Measurements from ENCODE around the gene ZGLP1. TPM values are rescaled to one million over a fixed set of nuclear protein-coding genes. Genes with fewer than 3 reads are reported as not detected.

ZGLP1 gene
- total and polyA plus RNA-seq, 2 experiments from 2014 or later = 4.1 to 12.2 TPM

DNA sequence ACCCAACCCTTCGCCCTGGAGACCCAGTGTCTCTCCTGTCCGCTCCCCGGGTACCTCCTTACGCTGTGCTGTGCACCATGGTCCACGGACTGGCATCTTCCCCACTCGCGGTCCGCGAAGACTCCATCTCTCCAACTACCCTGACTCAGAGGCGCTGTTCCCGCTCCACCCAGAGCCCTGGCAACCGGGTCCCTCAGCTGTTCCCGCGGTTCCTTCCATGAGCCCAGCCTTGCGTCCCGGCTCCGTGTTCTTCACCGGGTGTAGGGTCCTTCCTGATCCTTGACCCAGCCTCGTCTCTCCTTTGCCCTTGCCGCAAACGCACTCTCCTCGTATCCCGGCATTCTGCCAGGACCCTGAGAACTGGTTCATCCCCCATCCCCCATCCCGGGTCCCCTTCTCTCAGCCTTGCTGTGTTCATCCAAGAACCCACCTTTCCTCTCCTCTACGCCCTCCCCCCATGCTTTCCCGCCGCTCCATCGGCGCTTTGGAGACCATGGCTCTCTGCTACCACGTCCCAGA, 19.2 kb downstream of the ZGLP1 start:
- DNase-seq (ENCODE audit: low read depth in 1 of 2, low spot score in 1 of 2) = peak in 1 of 2 donors; percentile 32
- Histone ChIP-seq H3K27ac (no peak overlapping the region), H3K4me3 (peak overlapping the region; percentile 50), H3K27me3 (peaks cover 84% of the 10 kb centered on the region), H3K9me3 (ENCODE audit: low read depth) (no peaks in the 10 kb centered on the region), H3K36me3 (no peaks in the 10 kb centered on the region), H3K4me1 (ENCODE audit: low read depth) (no peaks in the 10 kb centered on the region)
- TF ChIP-seq, protein P1, sequence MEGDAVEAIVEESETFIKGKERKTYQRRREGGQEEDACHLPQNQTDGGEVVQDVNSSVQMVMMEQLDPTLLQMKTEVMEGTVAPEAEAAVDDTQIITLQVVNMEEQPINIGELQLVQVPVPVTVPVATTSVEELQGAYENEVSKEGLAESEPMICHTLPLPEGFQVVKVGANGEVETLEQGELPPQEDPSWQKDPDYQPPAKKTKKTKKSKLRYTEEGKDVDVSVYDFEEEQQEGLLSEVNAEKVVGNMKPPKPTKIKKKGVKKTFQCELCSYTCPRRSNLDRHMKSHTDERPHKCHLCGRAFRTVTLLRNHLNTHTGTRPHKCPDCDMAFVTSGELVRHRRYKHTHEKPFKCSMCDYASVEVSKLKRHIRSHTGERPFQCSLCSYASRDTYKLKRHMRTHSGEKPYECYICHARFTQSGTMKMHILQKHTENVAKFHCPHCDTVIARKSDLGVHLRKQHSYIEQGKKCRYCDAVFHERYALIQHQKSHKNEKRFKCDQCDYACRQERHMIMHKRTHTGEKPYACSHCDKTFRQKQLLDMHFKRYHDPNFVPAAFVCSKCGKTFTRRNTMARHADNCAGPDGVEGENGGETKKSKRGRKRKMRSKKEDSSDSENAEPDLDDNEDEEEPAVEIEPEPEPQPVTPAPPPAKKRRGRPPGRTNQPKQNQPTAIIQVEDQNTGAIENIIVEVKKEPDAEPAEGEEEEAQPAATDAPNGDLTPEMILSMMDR (IDR thresholded peaks at IDR 0.05; ENCODE audit: low read depth, low read length) = no peak

DNA sequence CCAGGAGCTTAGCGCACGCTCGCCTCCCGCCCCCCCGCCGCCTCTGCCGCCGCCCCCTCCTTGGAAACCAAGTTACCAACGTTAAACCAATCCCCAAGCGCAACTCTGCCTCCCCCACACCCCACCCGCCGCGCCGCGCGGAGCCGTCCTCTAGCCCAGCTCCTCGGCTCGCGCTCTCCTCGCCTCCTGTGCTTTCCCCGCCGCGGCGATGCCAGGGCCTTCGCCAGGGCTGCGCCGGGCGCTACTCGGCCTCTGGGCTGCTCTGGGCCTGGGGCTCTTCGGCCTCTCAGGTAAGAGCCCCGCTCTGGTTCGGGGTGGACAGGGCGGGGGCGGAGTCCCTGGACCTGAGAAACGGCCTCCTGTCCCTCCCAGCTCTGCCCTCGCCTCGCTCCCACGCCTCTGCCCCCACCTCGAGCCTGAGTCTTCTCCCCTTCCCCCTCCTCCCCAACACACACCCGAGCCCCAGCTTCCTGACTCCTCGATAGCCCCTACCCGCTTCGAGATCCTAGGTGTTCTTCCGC, 19.7 kb downstream of the ZGLP1 start, which contains the start of gene ICAM5:
ICAM5 (plus strand) TSS at position 117 of the 521 bp plus-strand sequence; CDS start at position 209, 92 bp downstream.
- Histone ChIP-seq H3K4me3 (peak within 1 kb of the TSS; percentile 50), H3K4me1 (ENCODE audit: low read depth) (no peaks in the 10 kb centered on the region), H3K36me3 (no peaks in the 10 kb centered on the region), H3K27ac (no peak within 1 kb of the TSS), H3K9me3 (ENCODE audit: low read depth) (no peaks in the 10 kb centered on the region), H3K27me3 (peaks cover 79% of the 10 kb centered on the region)
- peak; percentile 46 to 61 for DNase-seq (ENCODE audit: low read depth in 1 of 2, low spot score in 1 of 2)
- TF ChIP-seq, protein P1 (IDR thresholded peaks at IDR 0.05; ENCODE audit: low read depth, low read length) = no peak

DNA sequence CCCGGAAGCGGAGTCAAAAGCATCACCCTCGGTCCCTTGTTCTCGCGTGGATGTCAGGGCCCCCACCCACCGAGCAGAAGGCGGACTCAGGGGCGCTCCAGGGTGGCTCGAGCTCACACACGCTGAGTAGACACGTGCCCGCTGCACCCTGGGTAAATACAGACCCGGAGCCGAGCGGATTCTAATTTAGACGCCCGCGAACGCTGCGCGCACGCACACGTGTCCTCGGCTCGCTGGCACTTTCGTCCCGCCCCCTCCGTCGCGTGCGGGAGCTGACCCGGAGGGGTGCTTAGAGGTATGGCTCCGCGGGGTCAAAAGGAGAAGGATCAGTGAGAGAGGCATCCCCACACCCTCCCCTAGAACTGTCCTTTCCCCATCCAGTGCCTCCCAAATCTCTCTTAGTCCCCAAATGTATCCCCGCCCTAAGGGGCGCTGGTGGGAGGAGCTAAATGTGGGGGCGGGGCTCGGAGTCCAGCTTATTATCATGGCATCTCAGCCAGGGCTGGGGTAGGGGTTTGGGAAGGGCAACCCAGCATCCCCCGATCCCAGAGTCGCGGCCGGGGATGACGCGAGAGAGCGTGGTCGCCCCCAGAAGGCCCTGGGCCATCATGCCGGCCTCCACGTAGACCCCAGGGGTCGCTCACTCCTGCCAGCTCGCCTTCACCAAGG, 20.3 kb downstream of the ZGLP1 start:
- peak overlapping the region; percentile 50 for H3K4me3 ChIP-seq
- peaks cover 73% of the 10 kb centered on the region for H3K27me3 ChIP-seq
- H3K36me3 ChIP-seq = no peaks in the 10 kb centered on the region
- H3K9me3 ChIP-seq (ENCODE audit: low read depth) = no peaks in the 10 kb centered on the region
- TF ChIP-seq, protein P1 (IDR thresholded peaks at IDR 0.05; ENCODE audit: low read depth, low read length) = no peak
- DNase-seq (ENCODE audit: low read depth in 1 of 2, low spot score in 1 of 2) = peak; percentile 58 to 77
- H3K27ac ChIP-seq = no peak overlapping the region
- no peaks in the 10 kb centered on the region for H3K4me1 ChIP-seq (ENCODE audit: low read depth)

DNA sequence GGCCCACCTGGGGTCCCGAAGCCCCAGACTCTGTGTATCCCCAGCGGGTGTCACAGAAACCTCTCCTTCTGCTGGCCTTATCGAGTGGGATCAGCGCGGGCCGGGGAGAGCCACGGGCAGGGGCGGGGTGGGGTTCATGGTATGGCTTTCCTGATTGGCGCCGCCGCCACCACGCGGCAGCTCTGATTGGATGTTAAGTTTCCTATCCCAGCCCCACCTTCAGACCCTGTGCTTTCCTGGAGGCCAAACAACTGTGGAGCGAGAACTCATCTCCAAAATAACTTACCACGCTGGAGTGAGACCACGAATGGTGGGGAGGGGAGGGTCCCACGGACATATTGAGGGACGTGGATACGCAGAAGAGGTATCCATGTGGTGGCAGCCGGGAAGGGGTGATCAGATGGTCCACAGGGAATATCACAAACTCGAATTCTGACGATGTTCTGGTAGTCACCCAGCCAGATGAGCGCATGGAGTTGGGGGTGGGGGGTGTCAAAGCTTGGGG, 20.9 kb downstream of the ZGLP1 start:
- DNase-seq (ENCODE audit: low read depth in 1 of 2, low spot score in 1 of 2) = peak; percentile 55 to 65
- H3K4me1 ChIP-seq (ENCODE audit: low read depth) = no peaks in the 10 kb centered on the region
- H3K4me3 ChIP-seq = peak overlapping the region; percentile 50
- H3K9me3 ChIP-seq (ENCODE audit: low read depth) = no peaks in the 10 kb centered on the region
- H3K27ac ChIP-seq = no peak overlapping the region
- TF ChIP-seq, protein P1 (IDR thresholded peaks at IDR 0.05; ENCODE audit: low read depth, low read length) = no peak
- H3K36me3 ChIP-seq = no peaks in the 10 kb centered on the region
- H3K27me3 ChIP-seq = peaks cover 67% of the 10 kb centered on the region

DNA sequence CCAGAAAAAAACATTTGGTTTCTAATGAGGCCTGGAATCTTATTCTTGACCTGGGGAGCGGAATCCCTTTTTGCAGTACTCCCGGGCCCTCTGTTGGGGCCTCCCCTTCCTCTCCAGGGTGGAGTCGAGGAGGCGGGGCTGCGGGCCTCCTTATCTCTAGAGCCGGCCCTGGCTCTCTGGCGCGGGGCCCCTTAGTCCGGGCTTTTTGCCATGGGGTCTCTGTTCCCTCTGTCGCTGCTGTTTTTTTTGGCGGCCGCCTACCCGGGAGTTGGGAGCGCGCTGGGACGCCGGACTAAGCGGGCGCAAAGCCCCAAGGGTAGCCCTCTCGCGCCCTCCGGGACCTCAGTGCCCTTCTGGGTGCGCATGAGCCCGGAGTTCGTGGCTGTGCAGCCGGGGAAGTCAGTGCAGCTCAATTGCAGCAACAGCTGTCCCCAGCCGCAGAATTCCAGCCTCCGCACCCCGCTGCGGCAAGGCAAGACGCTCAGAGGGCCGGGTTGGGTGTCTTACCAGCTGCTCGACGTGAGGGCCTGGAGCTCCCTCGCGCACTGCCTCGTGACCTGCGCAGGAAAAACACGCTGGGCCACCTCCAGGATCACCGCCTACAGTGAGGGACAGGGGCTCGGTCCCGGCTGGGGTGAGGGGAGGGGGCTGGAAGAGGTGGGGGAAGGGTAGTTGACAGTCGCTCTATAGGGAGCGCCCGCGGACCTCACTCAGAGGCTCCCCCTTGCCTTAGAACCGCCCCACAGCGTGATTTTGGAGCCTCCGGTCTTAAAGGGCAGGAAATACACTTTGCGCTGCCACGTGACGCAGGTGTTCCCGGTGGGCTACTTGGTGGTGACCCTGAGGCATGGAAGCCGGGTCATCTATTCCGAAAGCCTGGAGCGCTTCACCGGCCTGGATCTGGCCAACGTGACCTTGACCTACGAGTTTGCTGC, 22.5 kb downstream of the ZGLP1 start, which contains the start of gene ICAM4:
ICAM4 (plus strand) TSS at position 153 of the 935 bp plus-strand sequence; CDS start at position 211, 58 bp downstream.
- Histone ChIP-seq H3K4me3 (peak within 1 kb of the TSS; percentile 11), H3K27ac (no peak within 1 kb of the TSS), H3K9me3 (ENCODE audit: low read depth) (no peaks in the 10 kb centered on the region), H3K4me1 (ENCODE audit: low read depth) (no peaks in the 10 kb centered on the region), H3K27me3 (peaks cover 51% of the 10 kb centered on the region), H3K36me3 (no peaks in the 10 kb centered on the region)
- TF ChIP-seq, protein P1 (IDR thresholded peaks at IDR 0.05; ENCODE audit: low read depth, low read length) = no peak
- peak; percentile 71 to 88 for DNase-seq (ENCODE audit: low read depth in 1 of 2, low spot score in 1 of 2)
